SK-N-MC (cell line): ENCODE data around the gene NOTCH2.
"Not testable (repeated sequence)": the region's sequence is repeated elsewhere in the genome, so short reads cannot be mapped to it uniquely, and the experiment has no call there.

Experiments used
- EZH2 ChIP-seq: fragments of 200-600 bp; sonication (generic); IDR thresholded peaks from one replicate; pipeline ENCODE4 v1.6.1; 2017; ENCODE audit warnings: antibody characterized with exemption
- FOXP2 ChIP-seq: optimal IDR thresholded peaks from 2 replicates; pipeline ENCODE3; 2011; ENCODE audit warnings: mild to moderate bottlenecking, moderate library complexity; ENCODE audit not compliant: insufficient read depth; ENCODE audit errors: extremely low read length, control extremely low read depth
- POLR2AphosphoS5 ChIP-seq: IDR thresholded peaks from 2 replicates; pipeline ENCODE4 v1.6.1; 2012; ENCODE audit warnings: mild to moderate bottlenecking, low read depth, low read length, borderline replicate concordance

DNA sequence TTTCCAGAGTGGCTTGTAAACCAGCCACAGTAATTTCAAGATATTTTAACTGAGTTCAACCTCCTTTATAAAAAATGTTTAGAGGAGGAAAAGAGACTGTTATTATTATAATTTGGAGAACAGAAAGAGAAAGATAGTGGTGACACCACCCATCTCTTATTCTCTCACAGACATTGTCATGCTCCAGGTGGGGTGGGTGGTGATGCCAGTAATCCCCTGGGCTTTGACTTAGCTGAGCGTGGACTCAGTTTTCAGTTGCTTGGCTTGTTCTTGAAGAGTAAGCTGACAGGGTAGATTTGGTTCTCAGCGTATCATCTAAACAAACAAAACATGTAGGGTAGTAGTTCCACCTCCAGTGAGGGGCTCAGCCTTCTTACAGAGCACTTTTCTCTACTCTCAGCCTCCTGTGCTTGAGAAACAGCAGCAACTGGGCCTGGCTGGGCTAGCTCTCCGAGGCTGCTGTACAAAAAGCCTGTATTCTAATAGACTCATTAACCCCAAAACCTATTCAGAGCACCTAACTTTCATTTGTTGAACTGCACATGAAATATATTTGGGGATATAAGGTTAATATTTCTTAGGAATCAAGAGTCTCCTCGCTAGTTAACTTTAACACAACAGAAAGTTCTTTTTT is 24.2 kb upstream of the NOTCH2 start:
- TF ChIP-seq POLR2AphosphoS5, EZH2, FOXP2: not testable (repeated sequence)
